ENCODE measurements around the gene SLC22A14.
"Not testable (repeated sequence)": the region's sequence is repeated elsewhere in the genome, so short reads cannot be mapped to it uniquely, and the experiment has no call there.

The SLC22A14 gene

DNA sequence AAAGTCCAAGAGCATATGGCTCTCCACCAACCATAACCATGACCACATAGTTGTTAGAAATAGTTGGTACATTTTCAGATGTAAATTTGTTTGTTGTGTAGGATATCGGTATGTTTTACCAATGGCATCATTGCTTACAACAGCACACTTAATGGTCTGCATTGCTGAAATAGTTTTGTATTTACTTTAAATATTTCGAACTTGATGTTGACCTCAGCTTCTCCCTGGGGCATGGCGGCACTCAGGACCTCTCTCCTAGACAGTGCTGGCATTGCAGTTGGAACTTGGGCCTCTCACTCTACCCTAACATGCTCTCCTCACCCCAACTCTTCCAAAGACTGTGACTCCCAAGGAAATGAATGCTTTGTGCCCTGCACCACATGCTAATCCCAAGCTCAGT is 11.5 kb upstream of the SLC22A14 start:
- no peak for DNase-seq (ENCODE audit: low read depth)

DNA sequence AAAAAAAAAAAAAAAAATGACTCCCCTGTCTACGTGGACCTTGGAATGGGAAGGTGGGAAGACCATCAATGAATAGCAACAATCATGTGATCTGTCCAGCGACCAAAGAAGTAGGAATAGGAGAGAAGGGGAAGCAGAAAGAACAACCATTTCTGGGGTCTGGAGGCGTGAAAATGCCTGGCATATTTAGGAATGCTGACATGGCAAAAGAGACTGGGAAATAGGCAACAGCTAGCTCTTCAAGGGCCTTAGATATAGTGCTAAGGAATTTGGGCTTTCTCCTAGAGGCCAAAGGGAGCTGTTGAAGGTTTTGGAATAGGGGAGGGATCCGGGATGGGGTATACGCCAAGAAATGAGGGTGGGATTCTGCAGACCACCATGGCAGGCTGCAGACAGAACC is 10.5 kb upstream of the SLC22A14 start:
- no peak for DNase-seq (ENCODE audit: low read depth)

DNA sequence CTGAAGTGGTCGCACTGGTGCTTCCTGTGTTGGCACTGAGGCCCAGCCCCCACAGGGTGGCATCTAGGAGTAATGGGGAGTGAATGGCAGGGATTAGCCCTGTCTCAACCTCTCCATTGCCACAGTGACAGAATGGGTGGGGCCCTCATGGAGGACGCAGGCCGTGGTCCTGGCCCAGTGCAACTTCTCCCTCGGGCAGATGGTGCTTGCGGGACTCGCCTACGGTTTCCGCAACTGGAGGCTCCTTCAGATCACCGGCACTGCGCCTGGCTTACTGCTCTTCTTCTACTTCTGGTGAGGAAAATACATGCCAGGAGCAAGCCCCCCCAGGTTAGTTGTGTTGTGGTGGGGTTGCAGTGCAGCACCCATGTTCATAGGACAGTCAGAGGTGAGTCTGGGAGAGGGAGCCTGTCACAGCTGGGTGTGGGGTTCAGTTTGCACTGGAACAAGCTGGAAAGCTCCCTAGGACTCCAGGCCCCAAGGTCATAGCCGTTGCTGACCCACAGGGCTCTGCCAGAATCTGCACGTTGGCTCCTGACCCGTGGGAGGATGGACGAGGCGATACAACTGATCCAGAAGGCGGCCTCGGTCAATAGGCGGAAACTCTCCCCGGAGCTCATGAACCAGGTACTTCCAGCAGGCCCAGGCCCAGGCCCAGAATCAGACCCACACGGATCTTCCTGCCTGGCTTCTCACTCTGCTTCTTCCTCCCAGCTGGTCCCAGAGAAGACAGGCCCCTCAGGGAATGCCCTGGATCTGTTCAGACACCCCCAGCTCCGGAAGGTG is 7.0 kb upstream of the SLC22A14 start:
- DNase-seq (ENCODE audit: low read depth): no peak

DNA sequence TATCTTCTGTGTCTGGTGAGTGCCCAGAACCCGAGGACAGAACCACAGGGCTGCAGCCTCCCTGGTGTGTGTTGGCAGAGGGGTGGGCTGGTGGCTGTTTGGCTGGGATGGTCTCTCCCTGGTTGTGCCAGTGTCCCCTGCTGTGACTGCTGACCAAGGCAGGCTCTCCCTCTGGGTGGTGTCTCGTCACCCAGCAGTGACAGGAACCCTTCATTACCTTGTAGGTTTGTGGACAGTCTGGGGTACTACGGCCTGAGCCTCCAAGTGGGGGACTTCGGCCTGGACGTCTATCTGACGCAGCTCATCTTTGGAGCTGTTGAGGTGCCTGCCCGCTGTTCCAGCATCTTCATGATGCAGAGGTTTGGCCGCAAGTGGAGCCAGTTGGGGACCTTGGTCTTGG is 6.4 kb upstream of the SLC22A14 start:
- DNase-seq (ENCODE audit: low read depth): no peak

DNA sequence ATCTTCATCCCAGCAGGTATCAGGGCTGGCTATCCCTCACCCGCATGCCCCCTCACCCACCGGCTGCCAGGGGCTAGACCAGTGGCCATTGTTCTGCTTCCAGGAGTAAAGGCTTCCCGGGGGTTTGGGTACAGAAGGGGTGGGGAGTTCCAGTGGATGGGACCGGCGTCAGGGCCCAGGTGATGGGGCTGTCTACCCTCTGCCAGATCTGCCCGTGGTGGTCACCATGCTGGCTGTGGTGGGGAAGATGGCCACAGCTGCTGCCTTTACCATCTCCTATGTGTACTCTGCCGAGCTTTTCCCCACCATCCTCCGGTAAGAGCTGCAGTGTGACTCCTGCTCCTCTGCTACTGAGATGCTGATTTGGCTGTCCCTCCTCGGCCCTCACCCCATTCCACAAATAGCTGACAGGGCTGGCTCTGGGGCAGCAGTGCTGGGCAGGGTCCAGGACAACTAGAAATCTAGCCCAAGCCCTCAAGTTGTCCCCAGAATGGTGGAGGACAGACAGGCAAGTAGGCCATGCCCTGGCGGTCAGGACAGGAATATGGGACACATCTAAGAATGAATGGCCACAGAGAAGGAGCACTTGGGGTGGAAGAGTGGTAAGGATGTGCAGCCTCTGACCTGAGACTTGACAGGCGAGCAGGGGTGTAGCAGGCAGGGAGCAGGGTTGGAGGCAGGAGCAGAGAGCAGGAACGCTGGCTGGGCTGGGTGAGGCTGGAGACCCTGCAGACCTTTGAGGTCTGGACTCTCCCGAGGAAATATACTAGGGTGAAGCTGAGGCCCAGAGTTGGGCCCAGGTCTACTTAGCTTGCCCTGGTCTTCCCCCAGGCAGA is 5.8 kb upstream of the SLC22A14 start:
- DNase-seq (ENCODE audit: low read depth): no peak

DNA sequence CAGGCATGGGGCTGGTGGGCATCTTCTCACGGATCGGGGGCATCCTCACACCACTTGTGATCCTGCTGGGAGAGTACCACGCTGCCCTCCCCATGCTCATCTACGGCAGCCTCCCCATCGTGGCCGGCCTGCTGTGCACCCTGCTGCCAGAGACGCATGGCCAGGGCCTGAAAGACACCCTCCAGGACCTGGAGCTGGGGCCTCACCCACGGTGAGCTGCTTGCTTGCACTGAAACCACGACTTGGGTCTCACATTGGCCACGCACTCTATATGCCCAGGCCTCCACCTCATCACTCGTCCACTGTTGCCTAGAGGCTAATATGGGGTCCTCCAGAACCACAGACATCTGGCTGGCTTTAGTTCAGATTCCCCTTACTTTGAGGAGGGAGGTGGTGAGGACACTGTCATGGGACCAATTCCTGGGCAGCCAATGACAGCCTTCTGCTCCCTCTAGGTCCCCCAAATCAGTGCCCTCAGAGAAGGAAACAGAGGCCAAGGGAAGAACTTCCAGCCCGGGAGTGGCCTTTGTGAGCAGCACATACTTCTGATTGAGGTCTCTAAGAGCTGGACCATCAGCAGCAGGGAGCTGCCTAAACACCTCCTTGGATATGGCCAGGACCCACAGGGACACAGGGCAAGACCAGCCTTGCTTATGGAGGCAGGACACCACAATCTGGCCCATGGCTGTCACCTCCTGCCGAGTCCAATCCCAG is 5.0 kb upstream of the SLC22A14 start:
- no peak for DNase-seq (ENCODE audit: low read depth)

DNA sequence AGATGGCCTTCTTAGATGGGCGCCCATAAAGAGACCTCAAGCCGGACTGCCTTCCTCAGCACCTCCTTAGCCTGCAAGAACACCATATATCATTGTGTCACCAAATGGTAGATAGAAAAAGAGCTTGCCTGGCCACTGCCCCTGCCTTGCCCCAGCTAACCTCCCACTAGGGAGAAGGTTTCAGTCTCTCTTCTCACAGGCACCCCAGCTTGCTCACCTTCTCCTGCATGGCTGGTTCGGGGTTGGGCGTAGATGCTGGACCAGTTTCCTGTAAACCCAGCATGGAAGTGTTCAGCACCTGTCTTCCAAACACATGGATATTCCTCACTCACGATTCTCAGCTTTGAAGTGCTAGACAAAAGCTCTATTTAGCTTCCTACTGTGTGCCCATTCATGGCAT is 3.3 kb upstream of the SLC22A14 start:
- no peak for DNase-seq (ENCODE audit: low read depth)

DNA sequence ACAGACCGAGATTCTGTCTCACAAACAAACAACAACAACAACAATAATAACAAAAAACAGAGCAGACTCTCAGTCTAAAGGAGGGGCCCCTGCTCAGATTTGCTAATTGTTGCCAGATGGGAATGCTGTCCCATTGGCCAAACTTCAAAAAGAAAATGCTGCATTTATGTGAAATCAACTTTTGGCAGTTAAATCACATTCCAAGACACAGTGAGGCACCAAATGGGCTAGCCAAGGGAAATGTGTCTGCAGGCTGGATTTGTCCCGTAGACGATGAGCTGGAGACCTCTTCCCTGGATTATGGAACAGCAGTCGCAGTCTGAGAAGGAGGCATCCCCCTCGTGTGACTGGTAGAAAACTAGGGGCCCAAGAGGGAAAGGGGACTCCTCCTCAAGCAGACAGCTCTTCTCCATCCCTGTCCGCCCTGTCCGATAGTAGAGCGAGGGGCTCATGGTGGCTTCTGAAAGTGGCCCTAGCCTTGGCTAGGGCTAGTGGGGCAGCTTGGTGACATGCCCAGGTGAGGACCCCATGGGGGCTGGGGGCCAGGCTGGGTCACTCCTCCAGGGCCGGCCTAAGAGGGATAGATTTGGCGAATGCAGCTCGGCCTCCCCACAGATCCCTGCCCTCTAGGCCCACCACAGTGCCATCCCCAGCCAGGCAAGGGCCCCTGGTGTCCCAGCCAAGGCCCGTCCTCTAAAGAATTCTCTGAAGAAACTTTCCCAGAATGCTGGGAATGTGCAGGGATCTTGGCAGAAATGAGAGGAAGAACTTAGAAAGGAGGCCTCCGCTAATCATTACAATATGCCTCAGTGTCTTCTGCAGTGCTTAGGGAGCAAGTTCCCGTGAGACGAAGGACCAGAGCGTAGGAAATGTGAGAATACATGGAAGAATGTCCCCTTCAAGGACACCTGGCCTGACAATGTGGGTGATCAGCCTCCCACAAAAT is 2.0 kb downstream of the SLC22A14 start:
- DNase-seq (ENCODE audit: low read depth): peak; percentile 37

DNA sequence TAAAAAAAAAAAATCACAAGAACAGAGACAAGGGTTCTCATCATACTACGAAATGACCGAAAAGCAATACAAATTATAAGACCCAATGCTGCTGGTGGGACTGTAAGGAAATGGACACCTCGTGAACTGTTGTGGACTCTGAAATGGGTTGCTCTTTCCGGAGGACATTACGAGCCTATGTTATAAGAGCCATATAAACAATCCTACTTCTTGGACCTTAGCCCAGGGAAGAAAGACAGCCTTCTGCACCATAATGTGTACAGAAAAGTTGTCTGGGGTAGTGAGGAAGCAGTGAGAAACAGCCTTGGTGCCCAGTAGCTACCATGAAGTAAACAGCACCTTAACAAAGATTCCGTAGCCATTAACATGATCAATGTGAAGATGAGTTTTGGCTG is 2.7 kb downstream of the SLC22A14 start:
- DNase-seq (ENCODE audit: low read depth): no peak

DNA sequence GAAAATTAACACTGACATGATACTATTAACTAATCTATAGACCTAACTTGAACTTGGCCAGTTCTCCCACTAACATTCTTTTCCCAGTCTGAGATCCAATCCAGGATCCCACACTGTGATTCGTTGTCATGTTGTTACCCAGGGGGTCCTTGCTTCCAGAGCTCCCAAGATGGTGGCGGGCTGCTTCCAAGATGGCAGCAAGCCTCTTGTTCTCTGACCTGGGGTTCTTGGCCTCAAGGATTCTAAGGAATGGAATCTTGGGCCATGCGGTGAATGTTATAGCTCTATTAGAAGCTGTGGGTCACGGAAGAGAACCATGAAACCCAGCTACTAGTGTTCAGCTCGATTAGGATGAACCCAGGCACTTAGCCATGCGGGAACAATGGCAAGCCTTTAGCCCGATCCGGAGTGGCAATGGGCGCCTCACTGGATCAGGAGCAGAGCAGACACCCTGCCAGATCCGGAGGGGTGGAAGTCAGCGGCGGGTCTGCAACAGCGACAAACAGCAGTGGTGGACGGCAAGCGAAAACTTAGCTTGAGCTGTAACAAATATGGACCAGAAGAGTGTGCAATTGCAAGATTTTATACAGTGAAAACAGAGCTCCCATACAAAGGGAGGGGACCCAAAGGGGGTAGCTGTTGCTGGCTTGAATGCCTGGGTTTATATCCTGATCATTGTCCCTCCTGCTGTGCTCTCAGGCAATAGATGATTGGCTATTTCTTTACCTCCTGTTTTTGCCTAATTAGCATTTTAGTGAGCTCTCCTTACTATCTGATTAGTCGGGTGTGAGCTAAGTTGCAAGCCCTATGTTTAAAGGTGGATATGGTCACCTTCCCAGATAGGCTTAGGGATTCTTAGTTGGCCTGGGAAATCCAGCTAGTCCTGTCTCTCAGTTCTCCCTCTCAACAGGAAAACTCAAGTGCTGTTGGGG is 7.5 kb downstream of the SLC22A14 start:
- not testable (repeated sequence) for DNase-seq (ENCODE audit: low read depth)

DNA sequence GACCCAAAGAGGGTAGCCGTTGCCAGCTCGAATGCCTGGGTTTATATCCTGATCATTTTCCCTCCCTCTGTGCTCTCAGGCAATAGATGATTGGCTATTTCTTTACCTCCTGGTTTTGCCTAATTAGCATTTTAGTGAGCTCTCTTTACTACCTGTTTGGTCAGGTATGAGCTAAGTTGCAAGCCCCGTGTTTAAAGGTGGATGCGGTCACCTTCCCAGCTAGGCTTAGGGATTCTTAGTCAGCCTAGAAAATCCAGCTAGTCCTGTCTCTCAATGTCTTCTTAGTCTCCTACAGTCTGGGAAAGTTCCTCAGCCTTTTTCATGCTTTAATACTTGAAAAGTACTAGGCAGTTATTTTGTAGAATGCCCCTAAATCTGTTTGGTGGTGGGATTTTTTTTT is 15.0 kb downstream of the SLC22A14 start:
- DNase-seq (ENCODE audit: low read depth): not testable (repeated sequence)

DNA sequence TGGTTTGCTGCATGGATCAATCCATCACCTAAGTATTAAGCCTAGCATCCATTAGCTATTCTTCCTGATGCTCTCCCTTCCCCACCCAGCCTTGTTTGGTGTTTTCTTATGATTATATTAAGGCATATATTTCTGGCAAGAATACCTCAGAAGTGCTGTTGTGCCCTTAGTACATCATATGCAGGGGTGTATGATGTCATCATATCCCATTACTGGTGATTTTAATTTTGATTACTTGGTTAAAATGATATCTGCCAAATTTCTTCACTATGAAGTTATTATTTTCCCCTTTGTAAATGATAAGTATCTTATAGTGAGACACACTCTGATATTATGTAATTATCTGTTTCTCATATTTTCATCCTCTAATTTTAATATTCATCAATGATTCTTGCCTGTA is 15.4 kb downstream of the SLC22A14 start:
- DNase-seq (ENCODE audit: low read depth): no peak

DNA sequence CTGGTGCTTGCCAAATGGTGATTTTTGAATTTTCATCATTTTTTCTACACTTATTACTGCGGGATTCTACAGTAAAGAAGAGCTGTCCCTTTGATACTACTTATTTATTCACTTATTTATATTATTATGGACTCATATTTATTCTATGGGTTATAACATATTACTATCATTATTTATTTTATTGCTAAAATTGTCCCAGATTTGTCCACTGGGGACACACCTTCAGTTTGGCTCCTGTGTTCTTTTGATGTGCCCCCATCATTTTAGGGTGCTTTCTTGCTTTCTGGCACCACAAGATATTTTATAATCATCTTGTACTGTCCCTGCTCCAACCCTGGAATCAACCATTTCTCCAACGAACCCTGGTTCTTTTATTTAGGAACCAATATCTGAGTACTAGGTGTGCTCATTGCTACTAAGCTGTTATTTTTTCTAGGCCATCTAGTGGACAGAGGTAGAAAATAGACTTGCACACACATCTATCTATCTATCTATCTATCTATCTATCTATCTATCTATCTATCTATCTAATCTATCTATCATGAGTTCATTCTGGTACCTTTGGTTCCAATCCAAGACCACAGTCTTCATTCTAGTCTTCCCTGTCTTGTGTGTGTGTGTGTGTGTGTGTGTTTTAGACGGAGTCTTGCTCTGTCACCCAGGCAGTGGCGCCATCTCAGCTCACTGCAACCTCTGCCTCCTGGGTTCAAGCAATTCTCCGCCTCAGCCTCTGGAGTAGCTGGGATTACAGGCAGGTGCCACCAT is 16.0 kb downstream of the SLC22A14 start:
- DNase-seq (ENCODE audit: low read depth): peak; percentile 9

DNA sequence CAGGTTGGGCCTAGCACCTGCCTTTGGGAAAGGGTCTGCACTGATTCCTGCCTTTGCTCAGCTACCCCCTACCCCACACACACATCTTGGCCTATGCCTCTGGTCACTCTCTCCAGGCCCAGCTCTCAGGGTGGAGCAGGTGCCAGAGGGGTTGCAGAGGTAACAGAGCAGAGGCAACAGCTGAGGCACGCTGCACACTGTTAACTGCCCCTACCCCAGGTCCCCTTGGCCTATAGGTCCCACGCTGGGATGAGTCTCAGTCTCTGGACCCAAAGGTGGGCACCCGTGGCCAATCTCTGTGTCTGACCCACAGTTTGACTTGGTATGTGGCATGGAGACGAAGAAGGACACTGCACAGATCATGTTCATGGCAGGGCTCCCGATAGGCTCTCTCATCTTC is 24.8 kb downstream of the SLC22A14 start:
- no peak for DNase-seq (ENCODE audit: low read depth)

DNA sequence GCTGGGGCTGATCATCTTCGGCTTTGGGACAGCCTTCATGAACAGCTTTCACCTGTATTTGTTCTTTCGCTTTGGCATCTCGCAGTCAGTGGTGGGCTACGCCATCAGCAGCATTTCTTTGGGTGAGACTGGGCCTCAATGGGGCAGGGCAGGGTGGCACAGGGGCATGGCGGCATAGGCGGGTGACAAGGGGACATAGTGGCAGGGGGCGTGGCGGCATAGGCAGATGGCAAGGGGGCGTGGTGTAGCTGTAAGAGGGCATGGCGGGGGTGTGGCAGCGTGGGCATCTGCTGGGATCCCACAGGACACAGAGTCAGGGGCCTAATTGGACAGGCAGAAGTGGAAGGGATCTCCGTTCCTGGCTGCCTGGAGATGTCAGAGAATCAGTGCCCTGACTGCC is 25.5 kb downstream of the SLC22A14 start:
- DNase-seq (ENCODE audit: low read depth): no peak

DNA sequence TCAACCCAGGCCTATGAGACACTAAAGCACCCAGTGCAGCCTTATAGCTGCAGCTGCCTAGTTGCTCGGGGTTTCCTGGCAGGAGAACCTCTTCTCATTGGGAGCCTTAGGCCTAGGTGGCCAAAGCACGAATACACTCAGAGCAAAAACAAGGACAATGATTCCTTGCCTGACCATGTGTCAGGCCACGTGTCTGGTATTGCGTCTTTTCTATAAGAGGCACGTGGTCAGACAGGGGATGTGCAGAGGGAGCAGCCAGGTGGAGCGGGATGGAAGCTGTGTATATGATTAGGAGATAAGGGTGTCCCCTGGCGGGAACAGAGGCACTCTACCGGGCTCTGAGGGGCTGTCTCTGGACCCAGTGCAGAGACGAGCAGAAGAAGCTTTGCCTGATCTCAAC is 26.4 kb downstream of the SLC22A14 start:
- no peak for DNase-seq (ENCODE audit: low read depth)

DNA sequence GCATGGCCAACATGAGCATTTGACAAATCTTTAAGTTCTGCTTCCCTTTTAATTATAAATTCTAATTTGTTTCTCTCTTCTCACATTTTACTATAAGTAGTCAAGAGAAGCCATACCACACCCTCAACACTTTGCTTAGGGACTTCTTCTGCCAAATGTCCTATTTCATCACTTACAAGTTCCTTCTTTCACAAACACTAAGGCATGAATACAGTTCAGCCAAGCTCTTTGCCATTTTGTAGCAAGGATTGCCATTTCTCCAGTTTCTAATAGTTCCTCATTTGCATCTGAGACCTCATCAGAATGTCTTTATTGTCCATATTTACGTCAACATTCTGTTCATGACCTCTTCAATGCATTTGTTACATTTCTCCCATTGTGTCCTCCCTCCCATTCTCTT is 29.4 kb downstream of the SLC22A14 start:
- no peak for DNase-seq (ENCODE audit: low read depth)

DNA sequence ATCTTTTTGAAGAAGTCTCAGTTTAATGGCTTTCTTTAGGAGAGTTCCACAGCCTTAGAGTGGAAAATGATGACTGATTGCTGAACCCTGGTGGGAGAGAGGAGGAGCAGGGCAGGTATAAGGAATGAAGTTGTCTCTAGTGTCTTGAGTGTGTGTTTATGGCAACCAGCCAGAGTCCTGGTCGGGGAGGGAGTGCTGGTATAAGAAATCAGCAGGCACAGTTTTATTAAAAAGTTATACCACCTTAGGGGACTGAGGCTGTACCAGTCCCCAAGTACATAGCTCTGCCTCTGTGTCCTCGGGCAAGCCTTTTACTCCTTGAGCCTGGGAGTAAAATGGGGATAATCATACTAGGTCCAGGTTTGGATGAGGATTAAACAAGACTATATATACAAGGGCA is 29.8 kb downstream of the SLC22A14 start:
- no peak for DNase-seq (ENCODE audit: low read depth)

DNA sequence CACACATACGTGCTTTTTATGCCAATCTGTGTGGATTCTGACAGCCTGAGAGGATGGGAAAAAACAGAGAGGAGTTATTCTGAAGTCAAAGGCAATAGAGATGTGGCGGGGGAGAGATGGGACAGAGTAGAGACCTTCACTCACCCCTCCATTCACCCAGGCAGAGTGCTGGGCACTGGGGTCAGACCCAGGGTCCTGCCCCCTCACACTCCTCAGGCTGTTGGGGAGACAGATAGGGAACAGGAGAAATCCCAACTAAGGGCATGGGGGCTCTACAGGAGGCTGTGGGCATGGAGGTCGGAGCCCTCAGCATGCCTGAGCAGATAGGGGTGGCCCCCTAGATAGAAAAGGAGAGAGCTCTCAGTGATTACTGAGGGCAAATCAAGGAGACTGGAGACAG is 30.3 kb downstream of the SLC22A14 start:
- DNase-seq (ENCODE audit: low read depth): no peak

DNA sequence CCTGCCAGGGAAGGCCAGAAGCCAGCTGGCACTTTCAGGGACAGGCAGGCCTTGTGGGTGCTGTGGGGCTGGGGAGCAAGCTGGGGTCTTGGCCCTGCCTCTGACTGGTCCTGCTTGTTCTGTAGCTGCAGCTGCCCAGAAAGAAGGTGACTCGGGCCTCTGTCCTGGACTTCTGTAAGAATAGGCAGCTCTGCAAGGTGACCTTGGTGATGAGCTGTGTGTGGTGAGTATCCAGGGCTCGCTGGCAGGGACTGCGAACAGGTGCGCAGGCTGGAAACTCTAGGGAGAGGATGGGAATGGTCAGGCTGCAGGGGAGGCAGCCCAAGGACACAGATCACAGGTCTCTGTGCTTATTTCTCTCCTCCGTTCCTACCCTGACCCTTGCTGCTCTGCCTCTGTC is 31.2 kb downstream of the SLC22A14 start:
- no peak for DNase-seq (ENCODE audit: low read depth)
